ENCODE measurements around the gene MICALL1.

Gene MICALL1

DNA sequence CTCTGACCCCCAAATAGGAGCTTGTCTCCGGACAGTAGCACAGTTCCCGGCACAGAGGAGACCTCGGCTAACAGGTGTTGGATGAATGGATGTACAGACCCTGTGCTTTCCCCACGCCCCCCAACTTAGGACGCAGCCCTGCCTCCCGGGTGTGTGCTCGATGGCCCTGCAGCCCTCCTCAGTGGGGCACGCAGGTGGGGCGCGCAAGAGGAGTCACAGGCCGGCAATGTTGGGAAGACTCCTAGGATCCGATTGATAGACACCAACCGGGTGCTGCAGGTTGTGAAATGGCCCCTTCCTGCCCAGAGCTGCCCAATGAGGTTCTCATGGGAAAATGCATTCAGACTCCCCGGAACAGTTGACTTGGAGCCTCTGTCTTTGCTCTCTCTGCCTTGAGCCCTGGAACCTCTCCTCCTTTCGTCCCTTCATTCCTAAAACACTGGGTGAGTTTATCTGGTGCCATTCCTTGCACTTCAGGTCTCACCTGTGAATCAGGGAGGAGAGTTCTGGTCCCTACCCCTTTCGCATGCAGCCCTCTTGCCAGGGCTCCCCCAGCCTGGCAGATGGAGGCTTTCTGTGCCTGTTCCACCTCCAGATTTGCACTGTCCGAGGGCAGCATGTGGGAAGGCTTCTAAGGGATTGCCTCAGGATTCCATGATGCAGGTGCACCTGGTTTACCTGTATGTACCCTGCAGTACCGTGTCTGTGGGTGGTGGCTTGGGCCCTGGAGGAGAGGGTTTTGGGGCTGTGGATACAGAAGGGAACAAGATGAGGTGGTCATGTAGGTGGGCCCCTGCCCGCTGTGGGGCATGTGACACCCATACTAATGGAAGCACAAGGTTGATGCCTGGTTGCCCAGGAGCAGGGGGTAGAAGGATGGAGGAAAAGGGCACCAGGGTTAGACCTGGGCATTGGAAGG, 1.2 kb downstream of the MICALL1 start:
- no peak for DNase-seq

DNA sequence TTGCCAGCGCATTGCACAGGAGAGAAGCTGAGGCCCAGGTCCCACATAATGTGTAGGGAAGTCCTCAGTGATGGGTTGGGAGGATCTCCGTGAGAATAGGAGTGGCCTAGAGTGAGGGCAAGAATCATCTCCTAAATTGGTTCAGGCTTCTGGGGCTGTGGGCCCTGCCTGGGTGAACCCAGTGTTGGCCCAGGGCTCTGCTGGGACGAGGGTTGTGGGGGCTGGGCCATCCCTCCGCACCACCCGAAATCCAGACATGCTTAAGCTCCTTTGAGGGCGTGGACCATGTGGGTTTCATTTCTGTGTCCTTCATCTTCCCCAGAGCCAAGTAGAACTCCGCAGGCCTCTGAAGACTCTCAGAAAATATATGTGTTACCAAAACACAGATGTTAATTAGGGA, 3.7 kb downstream of the MICALL1 start:
- DNase-seq, result no peak

DNA sequence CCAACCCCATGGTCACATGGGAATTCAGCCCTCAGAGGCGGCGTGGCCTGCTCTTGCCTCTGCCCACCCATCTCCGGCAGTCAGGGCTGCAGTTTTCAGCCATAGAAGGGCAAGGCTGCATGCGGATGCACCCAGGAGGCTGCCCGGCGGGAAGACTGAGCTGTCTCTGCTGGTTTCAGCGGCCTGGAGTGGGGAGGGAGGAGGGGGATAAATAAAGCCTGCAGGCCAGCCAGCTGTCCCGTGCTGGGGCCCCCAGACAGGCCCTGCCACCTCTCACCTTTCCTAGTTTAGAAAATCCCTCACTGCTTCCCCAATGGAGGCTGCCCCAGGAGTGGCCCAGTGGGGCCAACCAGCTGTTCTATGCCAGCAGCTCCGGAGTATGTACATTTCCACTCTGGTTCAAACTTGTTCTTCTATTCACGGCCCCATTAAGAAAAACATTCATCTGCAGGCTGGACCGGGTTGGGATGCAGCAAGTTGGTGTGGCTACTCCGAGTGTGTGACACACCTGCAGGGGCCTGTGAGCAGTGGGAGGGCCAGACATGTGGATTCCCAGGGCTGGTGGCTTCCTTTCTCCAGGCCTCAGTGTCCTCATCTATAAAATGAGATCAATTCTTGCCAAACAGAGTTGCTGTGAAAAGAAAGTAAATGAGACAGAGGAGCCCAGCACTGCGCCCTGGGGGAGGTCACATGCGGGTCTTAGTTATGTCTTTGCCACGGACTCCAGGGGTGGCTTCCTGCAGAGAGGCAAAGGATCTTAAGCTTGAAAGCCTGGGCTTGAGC, 5.0 kb downstream of the MICALL1 start:
- no peak for DNase-seq

DNA sequence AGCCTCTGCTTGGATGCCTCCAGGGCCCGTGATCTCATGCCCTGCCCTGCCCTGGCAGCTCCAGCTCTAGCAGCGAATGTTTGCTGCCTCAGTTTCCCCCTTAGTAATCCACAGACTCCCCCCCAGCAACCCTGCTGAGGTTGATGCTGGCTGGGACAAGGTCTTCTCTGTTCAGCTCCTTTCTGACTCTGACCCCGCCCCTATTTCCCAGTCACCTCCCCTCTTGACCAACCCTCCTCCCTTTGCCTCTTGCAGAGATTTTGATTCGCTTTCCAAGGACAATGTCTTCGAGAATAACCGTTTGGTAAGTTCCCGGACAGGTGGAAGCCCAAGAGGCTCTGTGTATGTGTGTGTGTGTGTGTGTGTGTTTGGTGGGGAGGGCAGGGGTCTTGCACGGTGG, 5.6 kb downstream of the MICALL1 start:
- no peak for DNase-seq

DNA sequence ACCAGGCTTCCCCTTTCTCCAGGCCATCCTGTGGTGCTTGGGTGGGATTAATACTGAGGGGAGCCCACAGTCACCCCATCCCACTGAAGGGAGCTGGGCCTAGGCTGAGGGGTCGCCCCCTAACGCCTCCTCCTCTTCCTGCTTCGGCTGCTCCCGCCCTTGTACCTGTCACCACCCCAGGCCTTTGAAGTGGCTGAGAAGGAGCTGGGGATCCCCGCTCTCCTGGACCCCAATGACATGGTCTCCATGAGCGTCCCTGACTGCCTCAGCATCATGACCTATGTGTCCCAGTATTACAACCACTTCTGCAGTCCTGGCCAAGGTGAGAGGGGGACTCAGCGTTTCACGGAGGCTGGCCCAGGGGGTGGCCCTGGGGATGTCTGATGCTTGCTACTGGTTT, 6.1 kb downstream of the MICALL1 start:
- no peak for DNase-seq

DNA sequence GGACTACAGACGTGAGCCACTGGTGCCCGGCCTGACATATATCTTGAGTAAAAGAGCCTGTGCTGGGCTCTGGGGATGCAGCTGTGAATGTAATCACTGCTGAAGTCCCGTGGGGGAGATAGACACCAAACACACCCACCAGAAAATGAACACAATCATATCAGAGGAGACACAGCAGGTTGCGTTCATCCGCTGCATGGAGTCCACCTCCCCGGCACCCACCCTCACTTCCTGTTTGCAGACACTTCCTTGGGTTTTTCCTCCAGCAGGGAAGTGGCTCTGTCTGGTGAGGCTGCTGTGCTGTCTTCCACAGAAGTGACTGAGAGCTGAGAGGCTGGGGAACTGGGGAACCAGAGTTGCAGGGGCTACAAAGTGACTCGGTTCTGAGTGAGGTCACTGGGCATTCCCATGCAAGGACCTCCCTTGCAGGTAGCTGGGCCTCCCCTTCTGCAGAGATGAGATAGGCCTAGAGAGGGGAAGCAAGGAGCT, 7.2 kb downstream of the MICALL1 start:
- DNase-seq, result no peak

DNA sequence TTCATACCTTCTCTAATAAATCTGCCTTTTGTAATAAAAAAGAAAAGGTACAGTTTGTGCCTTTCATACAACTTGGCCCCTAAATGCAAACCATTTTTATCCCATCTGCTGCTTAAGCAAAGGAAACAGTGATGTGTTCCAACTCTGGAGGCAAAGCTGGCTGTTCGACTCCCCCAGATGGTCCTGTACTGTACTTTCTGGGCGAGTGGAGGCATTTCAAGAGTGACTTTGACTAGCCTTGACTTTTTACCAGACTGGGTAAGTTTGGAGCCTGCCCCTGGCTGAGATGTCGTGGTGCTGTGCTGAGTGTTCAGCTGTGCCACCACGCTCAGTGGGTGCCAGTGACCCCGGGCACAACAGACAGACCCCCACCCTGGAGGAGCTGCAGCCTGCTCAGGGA, 10.2 kb downstream of the MICALL1 start:
- DNase-seq, result no peak

DNA sequence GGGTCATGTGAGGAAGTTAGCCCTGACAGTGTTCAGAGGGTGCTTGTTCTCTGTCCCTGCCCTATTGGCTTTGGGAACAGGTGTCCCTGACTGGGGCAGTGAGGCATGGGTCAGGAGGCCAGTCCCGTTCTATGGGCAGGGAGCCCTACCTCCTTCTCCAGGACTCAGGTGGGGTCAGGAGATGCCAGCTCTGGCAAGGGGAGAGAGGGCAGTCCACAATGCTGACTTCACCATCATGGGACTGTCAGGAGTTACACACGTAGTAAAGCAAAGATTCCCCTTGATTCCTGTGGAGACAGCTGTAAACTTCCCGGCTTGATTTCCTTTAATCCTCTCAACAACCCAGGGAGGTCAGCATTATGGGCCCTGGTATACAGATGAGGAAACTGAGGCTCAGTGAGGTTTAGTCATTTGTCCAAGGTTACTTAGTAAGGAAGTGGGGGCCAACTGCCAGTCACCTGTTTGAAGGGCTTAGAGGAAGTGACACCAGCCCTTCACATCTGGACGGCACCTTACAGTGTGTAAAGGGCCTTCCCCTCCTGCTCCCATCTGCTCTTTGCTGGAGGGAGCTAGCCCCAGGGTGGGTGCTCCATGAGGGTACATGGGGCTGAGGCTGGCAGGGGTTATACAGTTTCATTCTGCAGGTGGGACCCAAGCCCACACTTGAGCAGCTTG, 11.9 kb downstream of the MICALL1 start:
- DNase-seq, result no peak

DNA sequence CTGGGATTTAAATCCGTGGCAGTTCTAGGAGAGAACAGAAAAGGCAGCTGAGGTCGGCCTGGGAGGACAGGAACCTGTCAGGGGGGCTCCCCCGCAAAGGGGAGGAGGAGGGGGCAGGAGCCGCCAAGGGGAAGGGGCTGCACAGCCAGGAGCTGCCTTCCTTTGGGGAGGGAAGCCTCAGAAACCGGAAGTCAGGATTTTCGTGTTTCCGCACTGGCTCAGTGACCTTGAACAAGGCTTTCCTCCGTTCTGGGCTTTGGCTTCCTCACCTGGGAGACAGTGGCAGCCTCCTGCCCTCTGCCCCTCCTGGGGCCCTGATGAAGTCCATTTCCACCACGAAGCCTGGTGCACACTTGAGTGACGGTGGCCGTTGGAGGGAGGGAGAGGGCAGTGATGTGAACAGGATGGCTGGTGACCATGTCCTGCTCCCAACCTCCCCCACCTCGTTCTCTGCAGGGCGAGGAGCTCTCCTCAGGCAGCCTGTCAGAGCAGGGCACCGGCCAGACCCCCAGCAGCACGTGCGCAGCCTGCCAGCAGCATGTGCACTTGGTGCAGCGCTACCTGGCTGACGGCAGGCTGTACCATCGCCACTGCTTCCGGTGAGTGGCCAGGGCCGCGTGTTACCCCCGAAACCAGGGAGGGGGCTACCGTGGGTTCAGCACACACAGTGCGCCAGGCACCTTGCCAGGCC, 12.6 kb downstream of the MICALL1 start:
- no peak for DNase-seq

DNA sequence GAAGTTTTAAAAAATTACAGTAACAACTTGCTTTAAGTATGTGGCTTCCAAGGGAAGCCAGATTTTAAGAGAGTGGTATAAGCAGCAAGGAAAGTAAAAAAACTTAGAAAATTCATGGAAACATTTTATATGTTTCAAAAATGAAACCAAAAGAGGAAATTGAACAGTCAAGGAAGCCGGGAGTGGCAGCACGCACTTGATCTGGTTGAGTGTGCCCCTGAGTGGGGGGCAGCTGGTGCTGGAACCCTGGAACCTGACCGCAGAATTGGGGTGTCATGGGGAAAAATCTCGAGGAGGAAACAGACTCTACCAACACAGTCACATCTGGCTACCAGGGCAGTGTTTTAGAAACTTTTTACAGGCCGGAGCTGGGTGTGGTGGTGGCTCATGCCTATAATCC, 14.0 kb downstream of the MICALL1 start:
- no peak for DNase-seq

DNA sequence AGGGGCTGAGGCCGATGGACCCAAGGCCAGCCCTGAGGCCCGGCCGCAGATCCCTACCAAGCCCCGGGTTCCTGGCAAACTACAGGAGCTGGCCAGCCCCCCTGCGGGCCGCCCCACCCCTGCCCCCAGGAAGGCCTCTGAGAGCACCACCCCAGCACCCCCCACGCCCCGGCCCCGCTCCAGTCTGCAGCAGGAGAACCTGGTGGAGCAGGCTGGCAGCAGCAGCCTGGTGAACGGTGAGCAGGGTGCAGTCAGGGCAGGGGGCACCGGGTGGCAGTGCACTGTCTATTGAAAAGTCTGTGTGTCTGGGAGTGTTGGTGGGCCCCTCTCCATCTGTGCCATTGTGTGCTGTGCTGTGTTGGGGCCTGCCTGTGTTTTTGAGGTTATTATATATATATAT, 16.1 kb downstream of the MICALL1 start:
- no peak for DNase-seq

DNA sequence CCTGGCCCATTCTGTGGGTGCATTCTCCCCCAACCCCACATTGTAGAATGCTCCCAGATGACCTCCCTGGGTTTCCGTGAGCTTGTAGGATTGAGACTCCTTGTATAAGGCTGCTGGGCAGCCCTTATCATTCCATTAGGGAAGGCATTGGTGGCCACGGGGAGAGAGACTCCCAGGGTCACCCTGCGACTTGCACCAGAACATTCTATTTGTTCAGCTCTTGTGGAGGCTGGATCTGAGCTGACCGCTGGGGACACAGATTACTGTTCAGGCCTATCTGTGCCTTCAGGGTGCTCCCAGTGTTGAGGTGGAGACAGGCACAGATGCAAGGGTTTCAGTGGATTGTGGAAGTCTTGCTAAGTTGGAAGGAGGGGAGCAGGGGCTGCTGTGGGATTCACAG, 17.8 kb downstream of the MICALL1 start:
- no peak for DNase-seq

DNA sequence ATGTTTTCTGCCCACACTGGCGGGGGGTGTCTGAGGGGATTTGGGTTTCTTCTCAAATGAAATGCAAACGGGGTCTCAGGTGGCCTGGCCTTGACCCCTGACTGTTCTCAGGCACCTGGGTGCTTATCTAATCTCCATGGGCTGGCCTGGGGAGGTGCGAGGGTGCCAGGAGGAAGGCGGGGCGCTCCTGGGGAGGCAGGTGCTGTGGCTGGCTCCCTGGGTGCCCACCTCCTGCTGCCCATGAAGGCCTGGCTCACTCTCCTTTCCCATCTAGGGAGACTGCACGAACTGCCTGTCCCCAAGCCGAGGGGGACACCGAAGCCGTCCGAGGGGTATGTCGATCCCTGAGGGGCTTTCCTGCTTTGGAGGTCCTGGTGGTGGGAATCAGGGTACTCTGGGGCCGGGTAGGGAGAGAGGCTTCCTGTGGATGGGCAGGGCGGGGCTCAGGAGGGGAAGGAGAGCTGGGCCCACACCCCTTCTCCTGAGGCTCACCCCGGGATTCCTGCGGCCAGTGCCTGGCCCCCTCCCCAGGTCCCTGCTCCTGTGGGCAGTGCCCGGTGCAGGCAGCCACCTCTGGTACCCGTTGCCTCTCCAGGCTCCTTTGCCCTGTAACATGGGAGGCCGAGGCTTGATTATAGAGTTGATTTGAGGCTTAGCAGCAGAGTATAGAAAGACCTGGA, 18.4 kb downstream of the MICALL1 start:
- DNase-seq, result no peak

DNA sequence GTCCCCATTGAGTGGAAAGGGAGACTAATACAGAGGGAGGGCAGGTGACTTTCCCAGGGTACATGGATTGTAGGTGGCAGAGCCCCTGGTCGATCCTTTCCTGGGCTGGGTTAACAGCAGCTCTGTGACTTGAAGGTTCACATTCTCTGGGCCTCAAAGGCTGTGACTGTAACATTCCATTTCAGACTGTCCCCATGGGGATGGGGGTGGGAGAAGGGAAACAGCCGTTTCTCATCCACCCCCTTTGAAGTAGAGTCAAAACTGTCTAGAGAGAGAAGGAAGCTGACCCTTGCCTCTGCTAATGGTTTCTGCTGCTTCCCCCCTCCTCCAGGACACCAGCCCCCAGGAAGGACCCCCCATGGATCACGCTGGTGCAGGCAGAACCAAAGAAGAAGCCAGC, 19.2 kb downstream of the MICALL1 start:
- DNase-seq, result no peak

DNA sequence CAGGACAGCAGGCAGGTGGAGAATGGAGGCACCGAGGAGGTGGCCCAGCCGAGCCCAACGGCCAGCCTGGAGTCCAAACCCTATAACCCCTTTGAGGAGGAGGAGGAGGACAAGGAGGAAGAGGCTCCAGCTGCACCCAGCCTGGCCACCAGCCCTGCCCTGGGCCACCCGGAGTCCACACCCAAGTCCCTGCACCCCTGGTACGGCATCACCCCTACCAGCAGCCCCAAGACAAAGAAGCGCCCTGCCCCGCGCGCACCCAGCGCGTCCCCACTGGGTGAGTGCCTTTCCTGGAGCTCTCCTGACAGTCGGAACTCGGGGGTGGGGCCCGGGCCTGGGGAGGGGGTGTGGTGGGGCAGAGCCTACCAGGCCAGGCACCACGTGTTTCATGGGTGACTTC, 19.7 kb downstream of the MICALL1 start:
- no peak for DNase-seq

DNA sequence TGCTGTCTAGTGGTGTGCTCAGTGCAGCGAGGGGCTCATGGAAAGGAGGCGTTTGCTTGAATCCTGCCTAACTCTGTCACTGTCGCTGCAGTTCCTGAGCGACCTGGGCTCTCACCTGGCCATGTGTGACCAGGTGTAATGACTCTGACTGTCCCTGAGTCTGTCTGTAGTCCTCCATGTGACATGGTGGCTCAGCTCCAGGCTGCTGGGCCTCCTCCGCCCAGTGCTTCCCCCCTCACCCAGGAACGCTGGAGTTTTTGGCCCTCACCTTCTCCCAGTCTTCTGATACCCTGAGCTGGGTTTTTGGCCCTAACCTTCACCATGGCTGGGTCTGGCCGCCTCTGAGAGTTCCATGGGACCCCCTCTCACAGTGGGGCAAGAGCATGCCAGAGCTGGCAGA, 20.3 kb downstream of the MICALL1 start:
- no peak for DNase-seq

DNA sequence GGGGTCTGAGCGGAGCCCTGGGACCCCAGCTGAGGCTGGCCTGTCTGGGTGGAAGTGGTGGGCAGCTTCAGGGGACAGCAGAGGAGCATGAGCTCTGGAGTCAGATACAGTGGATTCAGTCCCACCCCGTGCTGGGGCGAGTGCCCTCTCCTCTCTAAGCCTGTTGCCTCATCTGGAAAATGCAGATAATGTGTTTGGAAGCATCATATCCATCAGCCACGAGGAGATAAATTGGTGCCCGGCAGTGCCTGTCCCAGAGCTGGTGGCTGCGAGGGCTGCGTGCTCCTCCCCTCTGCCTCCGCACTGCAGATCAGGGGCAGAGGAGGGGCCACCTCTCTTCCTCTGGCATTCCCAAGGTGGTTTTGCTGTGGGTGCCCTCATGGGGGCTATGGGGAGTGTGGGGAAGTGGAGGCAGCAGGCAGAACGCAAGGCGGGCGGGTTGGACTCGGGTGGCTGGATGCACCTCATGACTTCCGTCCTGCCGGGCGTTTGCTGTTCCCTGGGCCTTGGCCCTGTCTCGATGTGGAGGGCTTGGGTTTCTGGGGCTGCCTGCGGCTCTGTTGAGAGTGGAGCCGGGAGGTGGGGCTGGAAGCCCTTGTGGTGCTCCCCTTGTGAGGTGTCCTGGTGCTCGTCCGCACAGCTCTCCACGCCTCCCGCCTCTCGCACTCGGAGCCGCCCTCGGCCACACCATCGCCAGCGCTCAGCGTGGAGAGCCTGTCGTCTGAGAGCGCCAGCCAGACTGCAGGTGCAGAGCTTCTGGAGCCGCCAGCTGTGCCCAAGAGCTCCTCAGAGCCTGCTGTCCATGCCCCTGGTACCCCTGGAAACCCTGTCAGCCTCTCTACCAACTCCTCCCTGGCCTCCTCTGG, 20.9 kb downstream of the MICALL1 start:
- DNase-seq, result no peak

DNA sequence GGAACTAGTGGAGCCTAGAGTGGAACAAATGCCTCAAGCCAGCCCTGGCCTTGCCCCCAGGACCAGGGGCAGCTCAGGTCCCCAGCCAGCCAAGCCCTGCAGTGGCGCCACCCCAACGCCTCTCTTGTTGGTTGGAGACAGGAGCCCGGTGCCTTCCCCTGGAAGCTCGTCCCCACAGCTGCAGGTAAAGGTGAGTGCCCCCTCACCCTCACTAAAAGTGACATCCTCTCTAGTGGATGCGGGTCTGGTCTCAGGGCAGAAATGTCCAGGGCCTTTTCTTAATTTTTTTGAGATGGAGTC, 21.5 kb downstream of the MICALL1 start:
- DNase-seq, result no peak

DNA sequence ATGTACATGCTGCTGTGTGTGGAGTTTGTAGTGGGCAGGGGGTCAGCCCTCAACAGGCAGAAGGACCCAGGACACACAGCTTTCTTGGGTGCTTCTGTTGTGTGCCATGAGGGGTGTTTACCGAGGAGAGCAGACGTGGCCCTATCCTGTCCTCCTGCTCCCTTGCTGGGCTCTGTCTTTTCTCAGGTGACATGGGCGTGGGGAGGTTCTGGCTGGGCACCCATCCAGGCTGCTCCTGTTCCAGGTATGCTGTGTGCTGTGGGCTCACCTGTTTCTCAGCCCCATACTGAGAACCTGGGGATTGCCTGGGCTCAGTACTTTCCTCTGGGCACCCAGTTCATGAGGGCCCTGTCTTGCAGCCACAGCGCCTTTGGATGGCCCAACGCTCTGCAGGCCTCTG, 23.3 kb downstream of the MICALL1 start:
- DNase-seq, result no peak

DNA sequence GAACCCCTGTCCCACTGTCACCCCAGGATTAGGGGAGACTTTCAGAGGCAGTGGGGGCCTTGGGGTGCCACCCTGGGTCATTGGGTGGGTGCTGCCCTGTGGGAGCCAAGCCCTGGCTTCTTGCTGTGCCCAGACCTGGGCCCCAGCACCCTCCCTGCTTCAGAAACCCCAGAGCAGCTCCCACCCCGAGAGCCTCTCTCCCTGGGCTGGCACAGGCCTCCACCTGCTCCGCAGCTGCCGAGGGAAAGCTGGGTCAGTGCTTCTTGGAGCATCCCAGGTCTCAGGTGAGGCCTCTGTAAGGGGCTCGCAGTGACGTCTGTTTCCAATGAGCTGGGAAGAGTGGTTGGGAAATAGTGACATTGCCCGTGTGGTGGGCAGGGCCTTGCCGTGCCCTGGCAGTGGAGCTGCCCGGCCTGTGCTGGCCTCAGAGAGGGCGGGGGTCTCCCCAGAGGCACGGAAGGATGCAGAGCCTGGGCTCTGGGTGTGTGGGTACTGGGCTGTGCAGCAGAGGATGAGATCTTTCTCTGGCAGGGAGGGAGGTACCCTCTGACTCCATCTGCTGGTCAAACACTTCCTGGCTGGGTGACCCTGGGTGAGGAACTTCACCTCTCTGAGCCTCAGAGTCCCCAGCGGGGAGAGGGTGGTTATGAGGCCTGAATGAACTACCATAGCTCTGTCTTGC, 24.3 kb downstream of the MICALL1 start:
- peak; percentile 21 for DNase-seq

DNA sequence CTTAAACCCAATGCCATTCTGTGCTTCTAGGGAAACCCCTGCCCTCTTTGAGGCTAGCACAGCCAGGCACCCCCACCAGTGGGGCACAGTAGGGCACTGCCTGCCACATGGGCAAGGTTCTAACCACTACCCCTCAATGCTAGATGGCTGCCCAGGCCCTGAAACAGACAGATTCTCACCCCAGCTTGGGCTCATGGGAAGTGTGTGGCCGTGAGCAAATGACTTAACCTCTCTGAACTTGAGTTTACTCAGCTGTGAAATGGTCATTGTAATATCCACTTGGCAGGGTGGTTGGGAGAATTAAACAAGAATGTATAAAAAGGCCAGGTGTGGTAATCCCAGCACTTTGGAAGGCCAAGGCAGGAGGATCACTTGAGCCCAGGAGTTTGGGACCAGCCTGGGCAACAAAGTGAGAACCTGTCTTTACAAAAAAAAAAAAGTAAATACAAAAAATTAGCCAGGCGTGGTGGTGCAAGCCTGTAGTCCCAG, 24.9 kb downstream of the MICALL1 start:
- no peak for DNase-seq
